Stimulated activated CD4-positive, alpha-beta T cell treated with anti-CD3 and anti-CD28 coated beads, Interleukin-1b, Interleukin-23, amount 100 ng/mL, for 1 hour (primary cell): ENCODE results near the gene ENTHD1.

ENCODE experiments used
- DNase-seq, 2 donors: peaks; one replicate each; pipeline ENCODE4 v3.0.0-alpha.2; 2020; ENCODE audit warnings: low read depth in 2 of 2

The ENTHD1 gene

GRCh38 chr22:39714321-39714720 lies 179.2 kb downstream of the ENTHD1 start:
- no peak for DNase-seq

DNA sequence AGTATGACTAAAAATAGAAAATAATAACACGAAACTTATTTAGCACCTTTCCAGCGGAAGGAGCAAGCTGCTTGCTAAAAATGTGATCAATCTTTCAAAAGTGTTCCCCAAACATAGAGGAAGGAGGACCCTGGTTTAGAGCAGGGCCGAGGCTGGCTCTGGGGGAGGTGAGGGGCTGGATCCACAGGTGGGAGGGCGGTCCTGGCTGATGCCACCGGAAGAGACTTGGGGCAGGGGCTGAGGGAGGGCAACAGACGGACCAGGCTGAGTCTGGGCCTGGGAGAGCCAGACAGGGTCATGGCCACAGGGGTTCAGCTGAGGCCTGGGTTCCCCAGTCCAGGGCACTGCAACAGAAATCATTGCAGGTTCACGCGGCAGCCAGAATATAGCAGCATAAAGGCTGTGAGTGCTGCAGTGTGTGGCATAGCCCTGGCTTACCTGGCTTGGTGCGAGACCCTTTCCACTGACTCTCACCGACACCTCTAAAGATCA lies 179.7 kb downstream of the ENTHD1 start:
- DNase-seq = no peak

DNA sequence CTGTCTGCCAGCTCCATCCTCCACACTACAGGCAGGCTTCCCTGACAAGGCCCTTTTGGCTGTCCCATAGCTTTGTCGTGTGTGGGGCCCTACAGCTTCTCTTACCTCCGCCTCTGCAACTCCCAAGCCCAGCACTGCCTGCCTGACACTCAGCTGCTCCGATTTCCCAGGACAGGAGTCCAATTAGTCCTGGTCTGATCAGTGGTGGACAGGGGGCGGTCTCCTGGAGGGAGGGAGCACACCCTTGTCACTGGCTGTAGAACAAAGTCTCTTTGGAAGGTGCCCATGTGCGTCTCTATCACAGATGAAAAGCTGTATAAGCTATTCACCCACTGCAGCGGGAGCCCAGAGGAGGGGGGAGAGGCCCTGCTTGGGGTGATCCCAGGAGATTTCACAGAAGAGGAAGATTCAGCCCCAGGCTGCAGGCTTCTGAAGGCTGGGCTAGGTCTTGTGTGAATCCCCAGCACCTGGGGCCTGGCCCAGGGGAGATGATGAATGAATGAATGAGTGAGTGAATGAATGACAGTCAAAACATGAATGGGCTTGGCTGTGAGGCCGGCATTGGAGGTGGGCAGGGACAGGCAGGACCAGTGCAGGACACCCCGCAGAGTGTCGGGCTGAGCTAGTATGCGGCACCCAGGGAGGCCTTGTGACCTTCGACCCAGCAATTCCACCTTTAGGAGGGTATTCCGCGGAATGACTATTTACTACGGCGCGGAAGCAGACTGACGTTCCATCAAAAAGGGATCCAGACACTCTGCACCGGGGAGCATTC lies 180.6 kb downstream of the ENTHD1 start:
- no peak for DNase-seq

GRCh38 chr22:39712081-39712480 lies 181.5 kb downstream of the ENTHD1 start:
- DNase-seq = no peak

- DNase-seq = no peak
These were observed 183.0 kb downstream of the ENTHD1 start for GRCh38 chr22:39710380-39711150.

DNA sequence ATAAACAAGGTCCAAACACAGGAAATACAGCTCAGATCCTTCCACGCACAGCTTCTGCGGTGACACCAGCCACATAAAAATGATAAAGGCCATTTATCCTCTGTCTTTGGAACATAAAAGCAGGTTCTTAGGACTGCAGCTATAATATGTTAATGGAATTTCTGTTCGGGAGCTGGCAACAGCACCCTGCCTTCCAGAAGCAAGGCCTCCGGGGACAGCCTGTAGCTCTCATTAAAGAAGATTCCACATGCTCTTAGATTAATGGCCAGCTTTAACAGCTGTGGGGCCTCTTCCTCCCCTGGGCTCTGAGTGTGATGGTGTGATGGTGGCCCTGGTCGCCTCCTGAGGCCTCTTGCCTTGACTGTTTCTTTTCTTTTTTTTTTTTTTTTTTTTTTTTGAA lies 185.7 kb downstream of the ENTHD1 start:
- no peak for DNase-seq

DNA sequence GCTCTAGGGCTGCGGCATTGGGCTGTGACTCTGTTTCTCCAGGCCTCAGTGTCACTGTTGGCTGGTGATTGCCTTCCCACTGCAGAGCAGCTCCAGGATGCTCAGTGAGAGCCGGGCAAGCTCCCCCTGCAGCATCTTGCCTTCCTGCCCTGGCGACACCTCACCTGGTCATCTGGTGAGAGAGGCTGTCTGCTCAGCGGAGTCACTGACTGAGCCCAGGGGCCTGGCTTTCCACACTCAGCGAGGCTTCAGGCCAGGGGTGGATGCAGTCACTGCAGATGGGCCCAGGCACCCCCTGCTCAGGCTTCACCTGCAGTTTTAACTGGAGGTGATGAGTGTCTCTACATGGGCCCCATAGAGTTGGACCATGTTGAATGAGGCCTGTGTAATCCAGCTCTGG lies 186.2 kb downstream of the ENTHD1 start:
- no peak for DNase-seq

- no peak for DNase-seq
These were observed 187.0 kb downstream of the ENTHD1 start for GRCh38 chr22:39706376-39707140.

- DNase-seq = no peak
These were observed 188.2 kb downstream of the ENTHD1 start for GRCh38 chr22:39705386-39705785.

DNA sequence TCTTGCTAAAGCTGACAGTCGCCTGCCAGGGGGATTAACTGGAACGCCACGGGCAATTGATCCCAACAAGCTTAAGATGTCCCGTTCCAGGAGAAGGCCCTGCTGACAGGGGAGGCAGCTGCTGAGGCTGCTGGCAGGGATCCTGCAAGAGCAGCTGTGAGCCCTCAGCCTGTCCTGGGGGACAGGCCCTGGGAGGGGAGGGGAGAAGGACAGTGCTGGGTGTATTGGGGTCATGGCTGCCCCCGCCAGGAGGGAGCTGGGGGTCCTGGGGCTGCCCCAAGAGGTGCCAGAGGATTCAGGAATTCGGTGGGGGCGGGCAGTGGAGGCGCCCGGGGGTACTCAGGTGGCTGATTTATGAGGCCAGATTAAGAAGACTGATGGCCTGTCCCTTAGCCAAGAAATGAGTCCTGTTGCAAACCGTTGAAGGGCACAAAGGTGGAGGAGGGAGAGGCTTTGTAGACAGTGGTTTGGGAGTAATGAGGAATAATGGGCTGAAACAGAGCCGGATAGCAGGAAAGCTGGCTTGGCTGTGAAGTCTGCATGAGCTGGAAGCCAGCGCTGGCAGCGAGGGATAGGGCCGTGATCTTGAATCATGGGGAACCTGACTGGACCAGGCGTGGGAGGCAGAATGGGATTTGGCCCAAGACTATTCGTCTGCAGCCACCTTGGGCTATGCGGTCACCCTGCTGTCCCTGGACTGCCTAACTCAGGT lies 189.5 kb downstream of the ENTHD1 start:
- DNase-seq = no peak

DNA sequence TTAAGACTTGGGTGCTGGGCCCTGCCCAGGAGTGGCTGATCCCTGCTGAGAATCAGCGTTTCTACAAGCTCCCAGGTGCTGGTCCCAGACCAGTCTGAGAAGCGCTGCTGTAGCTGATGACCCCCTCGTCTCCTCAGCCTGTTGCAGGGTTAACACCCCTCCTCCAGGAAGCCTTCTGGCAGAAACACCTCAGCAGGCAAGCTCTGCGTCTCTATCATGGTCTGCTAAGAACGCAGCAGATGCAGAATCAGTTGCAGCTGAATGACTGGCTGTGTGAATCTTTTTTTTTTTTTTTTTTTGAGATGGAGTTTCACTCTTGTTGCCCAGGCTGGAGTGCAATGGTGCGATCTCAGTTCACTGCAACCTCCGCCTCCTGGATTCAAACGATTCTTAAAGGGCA lies 190.5 kb downstream of the ENTHD1 start:
- no peak for DNase-seq

- no peak for DNase-seq
These were observed 193.0 kb downstream of the ENTHD1 start for GRCh38 chr22:39700565-39700964.

GRCh38 chr22:39699631-39700360 lies 193.8 kb downstream of the ENTHD1 start:
- DNase-seq = no peak

- no peak for DNase-seq
These were observed 195.7 kb downstream of the ENTHD1 start for GRCh38 chr22:39697790-39698430.

DNA sequence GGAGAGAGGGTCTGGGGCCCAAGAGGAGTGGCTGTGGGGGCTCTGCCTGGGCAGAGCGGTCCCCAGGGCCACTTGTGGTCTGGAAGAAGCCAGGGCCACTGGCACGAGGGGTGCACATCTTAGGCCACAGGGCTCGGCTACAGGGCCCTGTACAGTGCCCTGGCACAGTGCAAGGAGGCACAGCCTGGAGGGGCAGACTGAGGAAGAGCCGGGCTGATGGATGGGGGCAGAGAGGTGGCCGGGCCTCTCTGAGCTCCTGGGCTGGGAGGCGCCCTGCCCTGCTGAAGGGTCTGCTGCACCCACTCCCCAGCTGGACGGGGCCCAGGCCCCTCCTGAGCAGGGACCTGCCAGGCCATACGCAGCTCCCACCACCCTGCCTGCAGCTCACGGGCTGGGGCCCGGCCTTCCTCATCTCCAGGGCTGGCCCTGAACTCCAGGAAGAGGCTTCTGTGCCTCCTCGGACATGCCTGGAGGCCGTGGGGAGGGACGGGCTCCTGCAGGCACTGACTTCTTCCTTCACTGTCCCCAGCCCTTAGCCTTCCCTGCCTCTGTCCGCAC lies 199.5 kb downstream of the ENTHD1 start:
- DNase-seq = no peak
